ENCODE results near the gene SLC27A2.

SLC27A2 gene

GRCh38 chr15:50267577-50267976 lies 85.6 kb downstream of the SLC27A2 start:
- no peak for DNase-seq (ENCODE audit: extremely low read depth in 1 of 2, low read depth in 1 of 2)

DNA sequence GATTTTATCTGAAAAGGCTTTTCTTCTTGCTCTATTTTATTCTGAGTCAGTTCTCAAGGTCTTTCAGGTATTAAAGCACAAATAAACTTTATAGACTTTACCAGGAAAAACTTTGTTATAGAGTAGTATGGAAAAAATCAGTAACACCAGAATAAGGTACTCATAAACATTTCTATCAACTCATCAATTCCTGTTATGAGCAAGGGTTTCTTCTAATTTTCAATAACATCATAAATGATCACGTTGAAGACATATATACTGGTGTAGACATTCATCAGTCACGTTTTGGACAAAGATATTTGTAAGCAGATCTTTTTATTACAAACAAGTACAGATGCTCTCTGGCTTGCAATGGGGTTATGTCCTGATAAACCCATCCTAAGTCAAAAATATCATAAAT lies 93.1 kb downstream of the SLC27A2 start:
- DNase-seq (ENCODE audit: extremely low read depth in 1 of 2, low read depth in 1 of 2): no peak

GRCh38 chr15:50275908-50276307 lies 93.9 kb downstream of the SLC27A2 start:
- no peak for DNase-seq (ENCODE audit: extremely low read depth in 1 of 2, low read depth in 1 of 2)

DNA sequence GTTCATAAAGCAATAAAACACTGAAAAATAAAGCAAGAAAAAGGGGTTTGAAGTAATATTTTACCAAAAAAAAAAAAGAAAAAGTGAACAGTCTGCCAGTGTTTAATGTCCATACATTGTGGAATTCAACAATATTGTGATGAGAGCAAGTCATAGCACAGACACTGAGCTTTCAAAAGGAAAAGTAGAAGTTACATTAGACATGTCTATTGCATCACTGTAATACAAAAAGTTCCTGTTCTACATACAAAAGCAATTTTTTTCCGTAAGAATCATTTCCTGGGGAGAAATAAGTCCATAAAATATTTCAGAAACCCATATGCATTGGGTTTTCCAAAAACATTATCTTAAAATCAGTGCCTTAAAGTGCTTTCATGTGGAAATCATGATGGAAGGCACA lies 95.4 kb downstream of the SLC27A2 start:
- DNase-seq (ENCODE audit: extremely low read depth in 1 of 2, low read depth in 1 of 2): no peak

DNA sequence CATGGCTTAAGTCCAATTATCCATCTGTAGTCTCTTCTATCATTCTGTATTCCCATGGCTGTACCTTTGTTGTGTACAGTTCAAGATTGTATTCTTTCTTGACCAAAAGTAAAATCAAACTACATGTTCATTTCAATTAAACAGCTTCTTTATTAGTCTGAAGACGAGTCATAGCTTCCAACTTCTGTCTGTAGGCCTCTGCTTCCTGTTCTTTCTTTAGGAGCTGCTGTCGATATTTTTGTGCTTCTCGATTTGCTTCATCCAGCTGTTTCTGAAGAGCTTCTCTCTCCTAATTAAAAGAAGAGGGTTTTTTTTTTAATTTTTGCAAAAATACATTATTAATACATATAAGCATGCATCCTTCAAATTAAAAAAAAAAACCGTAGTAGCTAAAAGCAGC lies 96.5 kb downstream of the SLC27A2 start:
- no peak for DNase-seq (ENCODE audit: extremely low read depth in 1 of 2, low read depth in 1 of 2)

GRCh38 chr15:50280271-50280670 lies 98.3 kb downstream of the SLC27A2 start:
- no peak for DNase-seq (ENCODE audit: extremely low read depth in 1 of 2, low read depth in 1 of 2)

GRCh38 chr15:50281427-50281826 lies 99.4 kb downstream of the SLC27A2 start:
- no peak for DNase-seq (ENCODE audit: extremely low read depth in 1 of 2, low read depth in 1 of 2)
